ENCODE data around the gene DSCAML1. TPM values are rescaled to one million over a fixed set of nuclear protein-coding genes. Genes with fewer than 3 reads are reported as not detected.

DSCAML1 gene
- total RNA-seq, 2 donors from 2014 or later, result 0.67 to 1.3 TPM

DNA sequence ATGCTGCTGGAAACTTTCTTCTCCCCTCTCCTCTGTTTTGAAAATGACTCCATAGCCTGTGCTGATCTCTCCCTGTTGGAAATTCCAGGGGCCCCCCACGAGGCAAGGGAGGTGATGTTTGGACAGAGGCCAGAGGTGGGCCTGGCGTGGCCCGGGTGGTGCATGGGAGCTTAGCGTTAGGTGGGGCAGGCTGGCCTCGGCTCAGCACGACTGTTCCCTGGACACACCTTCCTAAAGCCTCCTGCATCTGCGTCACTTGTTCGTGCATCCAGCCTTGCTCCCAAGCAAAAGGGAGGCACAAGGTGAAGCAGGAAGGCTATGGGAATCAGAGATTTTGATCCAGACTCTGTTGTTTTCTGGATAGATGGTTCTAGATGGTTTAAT, 334.2 kb downstream of the DSCAML1 start:
- no peaks in the 10 kb centered on the region for H3K27me3 ChIP-seq
- H3K9me3 ChIP-seq, result no peaks in the 10 kb centered on the region
- TF ChIP-seq, protein P1, sequence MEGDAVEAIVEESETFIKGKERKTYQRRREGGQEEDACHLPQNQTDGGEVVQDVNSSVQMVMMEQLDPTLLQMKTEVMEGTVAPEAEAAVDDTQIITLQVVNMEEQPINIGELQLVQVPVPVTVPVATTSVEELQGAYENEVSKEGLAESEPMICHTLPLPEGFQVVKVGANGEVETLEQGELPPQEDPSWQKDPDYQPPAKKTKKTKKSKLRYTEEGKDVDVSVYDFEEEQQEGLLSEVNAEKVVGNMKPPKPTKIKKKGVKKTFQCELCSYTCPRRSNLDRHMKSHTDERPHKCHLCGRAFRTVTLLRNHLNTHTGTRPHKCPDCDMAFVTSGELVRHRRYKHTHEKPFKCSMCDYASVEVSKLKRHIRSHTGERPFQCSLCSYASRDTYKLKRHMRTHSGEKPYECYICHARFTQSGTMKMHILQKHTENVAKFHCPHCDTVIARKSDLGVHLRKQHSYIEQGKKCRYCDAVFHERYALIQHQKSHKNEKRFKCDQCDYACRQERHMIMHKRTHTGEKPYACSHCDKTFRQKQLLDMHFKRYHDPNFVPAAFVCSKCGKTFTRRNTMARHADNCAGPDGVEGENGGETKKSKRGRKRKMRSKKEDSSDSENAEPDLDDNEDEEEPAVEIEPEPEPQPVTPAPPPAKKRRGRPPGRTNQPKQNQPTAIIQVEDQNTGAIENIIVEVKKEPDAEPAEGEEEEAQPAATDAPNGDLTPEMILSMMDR (IDR thresholded peaks at IDR 0.05), result no peak
- DNase-seq (ENCODE audit: low spot score), result no peak
- no peak overlapping the region for H3K4me3 ChIP-seq
- H3K36me3 ChIP-seq, result no peaks in the 10 kb centered on the region
- H3K4me1 ChIP-seq, result no peaks in the 10 kb centered on the region
- no peak overlapping the region for H3K27ac ChIP-seq

DNA sequence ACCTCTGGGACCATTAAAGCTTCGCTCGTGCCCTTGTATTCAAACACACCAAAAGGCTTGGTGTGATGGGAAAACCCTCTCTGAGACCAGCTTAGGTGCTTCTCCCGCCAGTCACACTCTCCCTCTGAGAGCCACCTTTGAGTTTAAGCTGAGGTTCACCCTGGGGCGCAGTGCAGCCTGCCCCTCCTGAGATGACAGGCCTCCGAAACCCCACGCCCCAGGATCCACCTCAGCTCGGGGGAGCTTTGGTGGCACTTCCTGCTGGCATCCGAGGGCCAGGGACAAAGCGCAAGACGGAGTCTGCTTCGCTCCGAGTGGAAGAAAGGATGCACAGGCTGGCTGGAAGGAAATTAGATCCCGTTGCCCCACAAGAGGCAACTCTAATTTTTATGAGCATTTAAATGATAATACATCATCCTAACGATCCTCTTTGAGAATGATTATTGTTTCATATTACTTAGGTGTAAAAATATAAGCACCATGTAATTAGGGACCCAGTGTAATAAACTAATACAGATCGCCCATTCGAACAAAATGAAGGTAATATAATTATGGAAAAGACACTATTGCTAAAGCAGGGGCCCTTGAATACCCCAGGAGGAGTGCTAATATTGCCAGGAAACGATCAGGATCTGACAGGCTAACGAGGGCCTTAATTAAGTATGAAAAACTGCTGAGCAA, 334.7 kb downstream of the DSCAML1 start:
- Histone ChIP-seq H3K27ac (no peak overlapping the region), H3K9me3 (no peaks in the 10 kb centered on the region), H3K27me3 (no peaks in the 10 kb centered on the region), H3K4me3 (no peak overlapping the region), H3K36me3 (no peaks in the 10 kb centered on the region), H3K4me1 (no peaks in the 10 kb centered on the region)
- DNase-seq (ENCODE audit: low spot score), result no peak
- TF ChIP-seq, protein P1 (IDR thresholded peaks at IDR 0.05), result no peak

DNA sequence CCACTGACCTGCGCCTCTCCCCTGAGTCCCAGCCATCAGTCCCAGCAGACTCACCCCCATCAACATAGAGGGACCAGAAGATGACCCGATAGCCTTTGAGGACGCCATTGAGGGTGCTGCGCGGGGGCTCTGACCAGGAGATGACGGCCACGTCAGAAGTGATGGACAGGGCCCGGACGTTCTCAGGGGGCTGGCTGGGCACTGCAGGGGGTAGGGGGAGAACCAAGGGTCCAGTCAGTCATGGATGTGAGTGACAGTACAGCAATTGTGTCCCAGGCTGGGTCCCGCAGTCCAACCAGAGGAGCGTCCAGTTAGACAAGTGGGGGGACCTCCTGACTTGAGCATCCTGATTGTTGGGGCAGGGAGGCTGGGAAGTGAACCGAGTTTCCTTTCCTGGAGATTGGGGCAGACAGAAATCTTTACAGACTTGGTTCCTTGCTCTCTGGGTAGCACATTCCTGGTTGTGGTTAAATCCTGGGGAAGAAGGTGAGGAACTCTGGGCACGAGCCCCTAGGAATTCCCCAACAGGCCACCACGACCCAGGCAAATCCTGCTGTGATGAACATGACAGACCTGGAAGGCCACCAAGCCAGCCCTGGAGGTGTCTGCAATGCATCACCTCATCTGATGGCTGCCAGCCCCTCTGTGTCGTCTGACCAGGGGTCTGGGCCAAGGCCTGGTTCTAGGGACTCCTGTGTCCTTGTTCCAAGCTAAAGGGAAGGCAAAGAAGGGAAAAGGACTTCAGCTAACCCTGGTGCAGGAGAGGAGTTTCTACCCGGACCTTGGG, 335.4 kb downstream of the DSCAML1 start:
- Histone ChIP-seq H3K27me3 (no peaks in the 10 kb centered on the region), H3K4me3 (no peak overlapping the region), H3K27ac (no peak overlapping the region), H3K9me3 (no peaks in the 10 kb centered on the region), H3K36me3 (no peaks in the 10 kb centered on the region), H3K4me1 (no peaks in the 10 kb centered on the region)
- DNase-seq (ENCODE audit: low spot score), result no peak
- TF ChIP-seq, protein P1 (IDR thresholded peaks at IDR 0.05), result no peak

DNA sequence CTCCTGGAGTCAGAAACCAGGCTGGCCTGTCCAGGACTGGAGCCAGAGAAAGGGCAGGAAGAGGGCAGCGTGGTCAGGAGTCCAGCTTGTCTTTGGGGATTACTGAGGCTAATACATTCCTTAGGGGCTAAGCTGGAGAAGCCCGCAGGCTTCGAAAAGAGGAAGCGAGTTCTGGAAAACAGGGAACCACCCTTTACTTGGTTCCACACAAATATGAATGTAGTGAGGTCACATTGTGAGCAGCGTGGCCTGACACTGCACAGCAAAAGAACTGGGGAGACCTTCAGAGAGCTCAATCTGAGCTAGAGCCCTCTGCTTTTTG, 337.1 kb downstream of the DSCAML1 start:
- no peaks in the 10 kb centered on the region for H3K4me1 ChIP-seq
- no peaks in the 10 kb centered on the region for H3K9me3 ChIP-seq
- no peak overlapping the region for H3K4me3 ChIP-seq
- TF ChIP-seq, protein P1 (IDR thresholded peaks at IDR 0.05), result no peak
- H3K27ac ChIP-seq, result no peak overlapping the region
- DNase-seq (ENCODE audit: low spot score), result no peak
- H3K27me3 ChIP-seq, result no peaks in the 10 kb centered on the region
- no peaks in the 10 kb centered on the region for H3K36me3 ChIP-seq

DNA sequence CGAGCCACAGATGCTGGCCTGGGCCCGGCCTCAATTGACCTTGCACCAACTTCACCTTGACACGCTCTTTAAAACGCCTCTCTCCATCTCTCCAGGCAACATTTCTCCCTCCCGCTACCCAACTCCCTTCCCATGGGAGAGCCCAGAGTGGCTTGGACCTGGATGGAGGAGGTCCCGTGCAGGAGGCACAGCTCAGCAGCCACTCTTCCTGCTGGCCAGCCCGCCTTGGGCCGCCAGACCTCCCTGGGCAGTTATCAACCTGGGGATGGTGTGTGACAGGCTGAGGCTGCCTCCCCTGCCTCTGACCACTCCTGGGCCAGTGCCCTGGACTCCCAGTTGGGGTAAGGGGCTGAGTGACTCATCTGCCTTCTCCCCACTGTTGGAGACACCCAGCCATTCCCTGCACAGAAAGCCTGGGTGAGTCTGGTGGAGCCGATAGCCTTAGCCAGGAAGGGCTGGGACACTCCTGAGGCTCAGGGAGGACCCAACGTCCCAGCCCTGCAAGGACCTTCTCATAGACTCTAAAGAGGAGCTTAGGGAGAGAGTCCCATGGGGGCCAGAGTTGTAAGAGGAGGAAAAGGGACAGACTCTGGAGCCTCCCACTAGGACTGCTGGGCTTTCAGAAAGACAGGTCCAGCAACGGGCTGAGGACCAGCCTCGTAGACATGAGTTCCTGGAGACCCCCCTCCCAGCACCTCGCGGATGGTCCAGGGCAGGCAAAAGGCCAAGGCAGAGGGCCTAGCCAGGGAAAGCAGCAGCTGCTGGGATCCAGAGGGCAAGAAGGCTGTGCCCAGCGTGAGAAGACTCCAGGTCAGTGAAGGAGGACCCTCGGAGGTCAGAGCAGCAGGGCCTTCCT, 337.7 kb downstream of the DSCAML1 start:
- Histone ChIP-seq H3K4me1 (no peaks in the 10 kb centered on the region), H3K4me3 (no peak overlapping the region), H3K27ac (no peak overlapping the region), H3K36me3 (no peaks in the 10 kb centered on the region), H3K9me3 (peaks cover 0 to 6% of the 10 kb centered on the region in 2 donors), H3K27me3 (no peaks in the 10 kb centered on the region)
- no peak for DNase-seq (ENCODE audit: low spot score)
- TF ChIP-seq, protein P1 (IDR thresholded peaks at IDR 0.05), result no peak

Data from right atrium auricular region (tissue), 2 donors.